ENCODE results near the gene LYPD1.

Gene LYPD1

DNA sequence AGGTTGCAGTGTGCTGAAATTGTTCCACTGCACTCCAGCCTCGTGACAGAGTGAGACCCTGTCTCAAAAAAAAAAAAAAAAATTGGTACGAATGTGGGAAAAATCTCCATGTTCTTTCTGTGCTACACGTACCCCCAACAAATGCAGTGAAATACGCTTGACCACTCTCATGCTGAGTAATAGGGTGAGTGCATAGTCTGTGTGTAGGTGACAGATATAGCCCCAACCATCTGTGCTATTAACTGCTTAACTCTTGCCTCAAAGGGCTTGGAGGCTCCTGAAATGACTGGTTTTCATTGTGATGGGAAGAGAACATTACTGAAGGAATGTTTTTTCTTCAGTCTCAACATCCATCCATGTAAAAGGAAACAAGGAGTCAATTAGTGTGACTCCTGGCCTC, 15.7 kb downstream of the LYPD1 start:
- no peaks in the 10 kb centered on the region for H3K4me1 ChIP-seq (ENCODE audit: insufficient read depth, insufficient read length)
- H3K27me3 ChIP-seq (ENCODE audit: insufficient read depth, insufficient read length), result no peaks in the 10 kb centered on the region
- H3K36me3 ChIP-seq (ENCODE audit: insufficient read depth, insufficient read length, low read length), result peaks cover 43% of the 10 kb centered on the region
- TF ChIP-seq ZNF274 (IDR thresholded peaks at IDR 0.05; ENCODE audit: low read depth, low read length) (no peak), YY1 (IDR thresholded peaks at IDR 0.05; ENCODE audit: insufficient read depth, insufficient read length) (no peak), SUZ12 (IDR thresholded peaks at IDR 0.05; ENCODE audit: extremely low read depth, insufficient read depth, insufficient read length) (no peak)
- no peaks in the 10 kb centered on the region for H3K9me3 ChIP-seq (ENCODE audit: insufficient read depth, low read length)
- no peak overlapping the region for H3K4me3 ChIP-seq (ENCODE audit: insufficient read length, low read depth)
- no peak overlapping the region for H3K9ac ChIP-seq (ENCODE audit: insufficient read length, low read depth)
- no peak for DNase-seq (ENCODE audit: low read depth, low spot score)

- no peak for DNase-seq (ENCODE audit: low read depth, low spot score)
- Histone ChIP-seq H3K9me3 (ENCODE audit: insufficient read depth, low read length) (no peaks in the 10 kb centered on the region), H3K4me1 (ENCODE audit: insufficient read depth, insufficient read length) (peaks cover 2% of the 10 kb centered on the region), H3K36me3 (ENCODE audit: insufficient read depth, insufficient read length, low read length) (peaks cover 33% of the 10 kb centered on the region), H3K4me3 (ENCODE audit: insufficient read length, low read depth) (no peak overlapping the region), H3K9ac (ENCODE audit: insufficient read length, low read depth) (no peak overlapping the region), H3K27me3 (ENCODE audit: insufficient read depth, insufficient read length) (no peaks in the 10 kb centered on the region)
- no peak for TF ChIP-seq ZNF274 (IDR thresholded peaks at IDR 0.05; ENCODE audit: low read depth, low read length)
Measured at GRCh38 chr2:132652474-132652873, 17.5 kb downstream of the LYPD1 start.

DNA sequence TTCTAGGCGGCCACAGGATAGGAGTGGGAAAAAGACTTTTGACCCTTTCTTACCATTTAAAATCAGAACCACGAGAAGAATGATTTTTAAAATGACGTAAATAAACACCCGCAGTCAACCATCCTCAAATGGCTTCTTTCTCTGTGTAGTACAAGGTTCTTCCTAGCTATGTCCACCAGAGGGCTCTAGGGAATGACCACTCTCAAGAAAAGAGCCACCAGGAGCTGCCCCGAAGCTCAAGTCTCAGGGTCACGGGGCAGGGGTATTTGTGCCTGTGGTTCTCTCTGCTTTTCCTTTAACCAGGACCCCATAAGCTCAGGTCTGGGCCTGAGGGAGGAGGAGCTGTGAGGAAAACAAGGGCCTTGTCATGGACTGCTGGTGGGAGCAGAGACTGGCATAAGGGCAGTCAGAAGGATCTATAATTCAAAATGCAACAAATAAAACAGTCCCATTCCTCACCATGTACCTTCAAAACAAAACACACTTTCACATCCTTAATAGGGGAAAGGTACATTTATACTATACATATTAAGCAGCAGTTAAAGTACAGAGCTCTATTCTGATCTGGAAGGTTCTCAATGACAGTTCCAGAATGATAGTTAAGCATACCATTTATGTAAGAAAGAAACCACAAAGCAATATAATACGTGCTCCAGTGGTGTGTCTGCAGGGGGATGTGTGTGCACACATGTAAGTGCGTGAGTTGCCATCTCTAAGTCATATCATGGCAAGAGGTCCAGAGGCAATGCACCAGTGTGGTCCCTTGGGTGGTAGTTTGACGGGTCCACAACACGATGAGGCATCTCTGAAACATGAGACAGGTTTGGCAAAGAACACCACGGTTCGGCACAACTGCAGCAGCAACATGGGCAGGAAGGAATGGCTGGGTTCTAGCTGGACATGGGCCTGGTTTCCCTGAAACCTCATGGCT, 18.6 kb downstream of the LYPD1 start:
- no peak overlapping the region for H3K9ac ChIP-seq (ENCODE audit: insufficient read length, low read depth)
- H3K4me3 ChIP-seq (ENCODE audit: insufficient read length, low read depth), result no peak overlapping the region
- peaks cover 2% of the 10 kb centered on the region for H3K4me1 ChIP-seq (ENCODE audit: insufficient read depth, insufficient read length)
- DNase-seq (ENCODE audit: low read depth, low spot score), result peak; percentile 59
- H3K9me3 ChIP-seq (ENCODE audit: insufficient read depth, low read length), result no peaks in the 10 kb centered on the region
- H3K27me3 ChIP-seq (ENCODE audit: insufficient read depth, insufficient read length), result no peaks in the 10 kb centered on the region
- peaks cover 30% of the 10 kb centered on the region for H3K36me3 ChIP-seq (ENCODE audit: insufficient read depth, insufficient read length, low read length)
- TF ChIP-seq YY1 (IDR thresholded peaks at IDR 0.05; ENCODE audit: insufficient read depth, insufficient read length) (no peak), SUZ12 (IDR thresholded peaks at IDR 0.05; ENCODE audit: extremely low read depth, insufficient read depth, insufficient read length) (no peak), ZNF274 (IDR thresholded peaks at IDR 0.05; ENCODE audit: low read depth, low read length) (no peak)

- no peaks in the 10 kb centered on the region for H3K27me3 ChIP-seq (ENCODE audit: insufficient read depth, insufficient read length)
- no peak overlapping the region for H3K4me3 ChIP-seq (ENCODE audit: insufficient read length, low read depth)
- no peaks in the 10 kb centered on the region for H3K9me3 ChIP-seq (ENCODE audit: insufficient read depth, low read length)
- DNase-seq (ENCODE audit: low read depth, low spot score), result no peak
- TF ChIP-seq YY1 (IDR thresholded peaks at IDR 0.05; ENCODE audit: insufficient read depth, insufficient read length), result no peak
- TF ChIP-seq SUZ12 (IDR thresholded peaks at IDR 0.05; ENCODE audit: extremely low read depth, insufficient read depth, insufficient read length), result no peak
- no peak for TF ChIP-seq ZNF274 (IDR thresholded peaks at IDR 0.05; ENCODE audit: low read depth, low read length)
- H3K4me1 ChIP-seq (ENCODE audit: insufficient read depth, insufficient read length), result peaks cover 4% of the 10 kb centered on the region
- H3K36me3 ChIP-seq (ENCODE audit: insufficient read depth, insufficient read length, low read length), result peaks cover 48% of the 10 kb centered on the region
- H3K9ac ChIP-seq (ENCODE audit: insufficient read length, low read depth), result no peak overlapping the region
Measured at GRCh38 chr2:132646540-132647108, 23.4 kb downstream of the LYPD1 start.

- TF ChIP-seq SUZ12 (IDR thresholded peaks at IDR 0.05; ENCODE audit: extremely low read depth, insufficient read depth, insufficient read length), result no peak
- no peak for TF ChIP-seq ZNF274 (IDR thresholded peaks at IDR 0.05; ENCODE audit: low read depth, low read length)
- no peak for TF ChIP-seq YY1 (IDR thresholded peaks at IDR 0.05; ENCODE audit: insufficient read depth, insufficient read length)
- no peak for DNase-seq (ENCODE audit: low read depth, low spot score)
- no peaks in the 10 kb centered on the region for H3K27me3 ChIP-seq (ENCODE audit: insufficient read depth, insufficient read length)
Measured at GRCh38 chr2:132645722-132646539, 24.1 kb downstream of the LYPD1 start.

DNA sequence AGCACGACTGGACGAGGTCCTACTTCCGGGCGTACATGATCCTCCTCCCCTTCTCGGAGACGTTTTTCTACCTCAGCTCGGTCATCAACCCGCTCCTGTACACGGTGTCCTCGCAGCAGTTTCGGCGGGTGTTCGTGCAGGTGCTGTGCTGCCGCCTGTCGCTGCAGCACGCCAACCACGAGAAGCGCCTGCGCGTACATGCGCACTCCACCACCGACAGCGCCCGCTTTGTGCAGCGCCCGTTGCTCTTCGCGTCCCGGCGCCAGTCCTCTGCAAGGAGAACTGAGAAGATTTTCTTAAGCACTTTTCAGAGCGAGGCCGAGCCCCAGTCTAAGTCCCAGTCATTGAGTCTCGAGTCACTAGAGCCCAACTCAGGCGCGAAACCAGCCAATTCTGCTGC, 24.8 kb downstream of the LYPD1 start:
- no peak overlapping the region for H3K4me3 ChIP-seq (ENCODE audit: insufficient read length, low read depth)
- H3K36me3 ChIP-seq (ENCODE audit: insufficient read depth, insufficient read length, low read length), result peaks cover 51% of the 10 kb centered on the region
- no peaks in the 10 kb centered on the region for H3K27me3 ChIP-seq (ENCODE audit: insufficient read depth, insufficient read length)
- no peak for TF ChIP-seq YY1 (IDR thresholded peaks at IDR 0.05; ENCODE audit: insufficient read depth, insufficient read length)
- TF ChIP-seq ZNF274 (IDR thresholded peaks at IDR 0.05; ENCODE audit: low read depth, low read length), result no peak
- TF ChIP-seq SUZ12 (IDR thresholded peaks at IDR 0.05; ENCODE audit: extremely low read depth, insufficient read depth, insufficient read length), result no peak
- no peak for DNase-seq (ENCODE audit: low read depth, low spot score)
- H3K9me3 ChIP-seq (ENCODE audit: insufficient read depth, low read length), result no peaks in the 10 kb centered on the region
- H3K9ac ChIP-seq (ENCODE audit: insufficient read length, low read depth), result no peak overlapping the region
- peaks cover 4% of the 10 kb centered on the region for H3K4me1 ChIP-seq (ENCODE audit: insufficient read depth, insufficient read length)

More at GRCh38 chr2:132645722-132646539, 24.1 kb downstream of the LYPD1 start:
- H3K9ac ChIP-seq (ENCODE audit: insufficient read length, low read depth), result no peak overlapping the region
- H3K4me3 ChIP-seq (ENCODE audit: insufficient read length, low read depth), result no peak overlapping the region
- peaks cover 48% of the 10 kb centered on the region for H3K36me3 ChIP-seq (ENCODE audit: insufficient read depth, insufficient read length, low read length)
- H3K9me3 ChIP-seq (ENCODE audit: insufficient read depth, low read length), result no peaks in the 10 kb centered on the region
- peaks cover 4% of the 10 kb centered on the region for H3K4me1 ChIP-seq (ENCODE audit: insufficient read depth, insufficient read length)

GRCh38 chr2:132642415-132642814, 27.6 kb downstream of the LYPD1 start:
- DNase-seq (ENCODE audit: low read depth, low spot score), result no peak
- Histone ChIP-seq H3K4me3 (ENCODE audit: insufficient read length, low read depth) (no peak overlapping the region), H3K4me1 (ENCODE audit: insufficient read depth, insufficient read length) (peaks cover 2% of the 10 kb centered on the region), H3K9ac (ENCODE audit: insufficient read length, low read depth) (no peak overlapping the region), H3K36me3 (ENCODE audit: insufficient read depth, insufficient read length, low read length) (peaks cover 44% of the 10 kb centered on the region), H3K9me3 (ENCODE audit: insufficient read depth, low read length) (no peaks in the 10 kb centered on the region), H3K27me3 (ENCODE audit: insufficient read depth, insufficient read length) (no peaks in the 10 kb centered on the region)
- TF ChIP-seq SUZ12 (IDR thresholded peaks at IDR 0.05; ENCODE audit: extremely low read depth, insufficient read depth, insufficient read length) (no peak), YY1 (IDR thresholded peaks at IDR 0.05; ENCODE audit: insufficient read depth, insufficient read length) (no peak), ZNF274 (IDR thresholded peaks at IDR 0.05; ENCODE audit: low read depth, low read length) (no peak)
